ENCODE data around the gene SREBF2. TPM values are rescaled to one million over a fixed set of nuclear protein-coding genes. Genes with fewer than 3 reads are reported as not detected.

SREBF2 gene
- polyA plus RNA-seq, 3 donors = 20.8 to 40.6 (median 35.8) TPM

- H3K27ac ChIP-seq (ENCODE audit: low read depth, low read length) = no peak overlapping the region
- WGBS, 3 donors = 74 to 87% (median 80%) methylated on average over 6 of the region's 6 CpGs
These were observed 94.9 kb downstream of the SREBF2 start for GRCh38 chr22:41927813-41928212.

GRCh38 chr22:41928593-41929417 lies 95.9 kb downstream of the SREBF2 start:
- WGBS, 3 donors = 76 to 80% (median 76%) methylated on average over 11 to 14 of the region's 14 CpGs
- H3K27ac ChIP-seq (ENCODE audit: low read depth, low read length) = no peak overlapping the region

GRCh38 chr22:41929418-41929810 lies 96.5 kb downstream of the SREBF2 start:
- no peak overlapping the region for H3K27ac ChIP-seq (ENCODE audit: low read depth, low read length)
- WGBS, 3 donors = 68 to 88% (median 83%) methylated on average over 8 of the region's 8 CpGs

GRCh38 chr22:41931701-41932269 lies 98.9 kb downstream of the SREBF2 start:
- WGBS, 3 donors = 80 to 89% (median 81%) methylated on average over 10 of the region's 10 CpGs
- no peak overlapping the region for H3K27ac ChIP-seq (ENCODE audit: low read depth, low read length)

- WGBS, 3 donors = 92 to 98% (median 93%) methylated on average over 12 of the region's 12 CpGs
- H3K27ac ChIP-seq (ENCODE audit: low read depth, low read length) = no peak overlapping the region
These were observed 99.4 kb downstream of the SREBF2 start for GRCh38 chr22:41932353-41932752.

GRCh38 chr22:41933411-41934177 lies 100.7 kb downstream of the SREBF2 start:
- 66 to 88% (median 70%) methylated on average over 16 of the region's 16 CpGs for WGBS, 3 donors
- H3K27ac ChIP-seq (ENCODE audit: low read depth, low read length) = no peak overlapping the region

GRCh38 chr22:41934284-41935014 lies 101.5 kb downstream of the SREBF2 start:
- 94 to 97% (median 96%) methylated on average over 17 of the region's 17 CpGs for WGBS, 3 donors
- H3K27ac ChIP-seq (ENCODE audit: low read depth, low read length) = no peak overlapping the region

GRCh38 chr22:41935015-41935351 lies 102.1 kb downstream of the SREBF2 start:
- H3K27ac ChIP-seq (ENCODE audit: low read depth, low read length) = no peak overlapping the region
- WGBS, 3 donors = 86 to 94% (median 94%) methylated on average over 4 of the region's 4 CpGs

GRCh38 chr22:41935509-41935908 lies 102.6 kb downstream of the SREBF2 start:
- H3K27ac ChIP-seq (ENCODE audit: low read depth, low read length) = no peak overlapping the region
- WGBS, 3 donors = 92 to 98% (median 94%) methylated on average over 9 of the region's 9 CpGs

GRCh38 chr22:41936894-41937169 lies 103.9 kb downstream of the SREBF2 start:
- H3K27ac ChIP-seq (ENCODE audit: low read depth, low read length) = no peak overlapping the region
- WGBS, 3 donors = 95 to 100% (median 95%) methylated on average over 2 of the region's 2 CpGs

GRCh38 chr22:41939981-41940831 lies 107.3 kb downstream of the SREBF2 start:
- H3K27ac ChIP-seq (ENCODE audit: low read depth, low read length) = no peak overlapping the region
- 79 to 82% (median 82%) methylated on average over 13 of the region's 13 CpGs for WGBS, 3 donors

- H3K27ac ChIP-seq (ENCODE audit: low read depth, low read length) = no peak overlapping the region
- WGBS, 3 donors = 37 to 54% (median 42%) methylated on average over 13 of the region's 13 CpGs
These were observed 108.2 kb downstream of the SREBF2 start for GRCh38 chr22:41940832-41941765.

- H3K27ac ChIP-seq (ENCODE audit: low read depth, low read length) = no peak overlapping the region
- WGBS, 3 donors = 58 to 70% (median 65%) methylated on average over 9 of the region's 9 CpGs
These were observed 110.8 kb downstream of the SREBF2 start for GRCh38 chr22:41943661-41944209.

GRCh38 chr22:41946629-41947423 lies 113.9 kb downstream of the SREBF2 start, which contains the start of gene CENPM:
Gene CENPM (minus strand): TSS chr22:41947152. CDS start chr22:41947076, 76 bp downstream.
- H3K27ac ChIP-seq (ENCODE audit: low read depth, low read length) = no peak within 1 kb of the TSS
- 2% methylated on average over 53 to 56 of the region's 56 CpGs for WGBS, 3 donors

- no peak overlapping the region for H3K27ac ChIP-seq (ENCODE audit: low read depth, low read length)
- WGBS, 3 donors = 72 to 77% (median 72%) methylated on average over 19 to 21 of the region's 21 CpGs
These were observed 114.6 kb downstream of the SREBF2 start for GRCh38 chr22:41947424-41948080.
